Suprapubic skin (tissue), 4 donors: Measurements from ENCODE around the gene OR2AE1. TPM values are rescaled to one million over a fixed set of nuclear protein-coding genes. Genes with fewer than 3 reads are reported as not detected.

Source experiments
- DNase-seq, 2 donors: peaks; one replicate each; pipeline ENCODE4 v3.0.0-alpha.2; 2019; ENCODE audit warnings: low spot score in 2 of 2
- H3K27ac ChIP-seq: fragments of 200-600 bp; sonication (generic); one replicate; pipeline ENCODE4 v1.5.1; 2019
- H3K27me3 ChIP-seq: fragments of 200-600 bp; sonication (generic); one replicate; pipeline ENCODE4 v1.5.1; 2019
- H3K36me3 ChIP-seq: fragments of 200-600 bp; sonication (generic); one replicate; pipeline ENCODE4 v1.5.1; 2019
- H3K4me1 ChIP-seq: fragments of 200-600 bp; sonication (generic); one replicate; pipeline ENCODE4 v1.5.1; 2019
- H3K4me3 ChIP-seq: fragments of 200-600 bp; sonication (generic); one replicate; pipeline ENCODE4 v1.5.1; 2019; ENCODE audit warnings: mild to moderate bottlenecking
- H3K9me3 ChIP-seq: fragments of 200-600 bp; sonication (generic); one replicate; pipeline ENCODE4 v1.5.1; 2019
- EP300 ChIP-seq: sonication (generic); formaldehyde crosslinking; IDR thresholded peaks from one replicate; pipeline ENCODE4 v1.6.1; 2017; ENCODE audit warnings: antibody characterized with exemption
- POLR2A ChIP-seq, 2 donors: fragments of 450-650 bp; IDR thresholded peaks; one replicate each; pipeline ENCODE4 v1.6.1; 2017; ENCODE audit warnings: antibody characterized with exemption in 2 of 2, mild to moderate bottlenecking in 2 of 2, moderate library complexity in 2 of 2
- POLR2AphosphoS5 ChIP-seq, 3 donors: sonication (generic); formaldehyde crosslinking; IDR thresholded peaks; one replicate each; pipeline ENCODE4 v1.6.1; 2017; ENCODE audit warnings: antibody characterized with exemption in 3 of 3
- WGBS: methylation state at CpG from one replicate; pipeline ENCODE4 v1.1.5; 2018; 5-methylcytosine and 5-hydroxymethylcytosine counted together
- total RNA-seq, 4 donors: library from RNA; depleted of rRNA; stranded (reverse); fragments of >200 nt; gene quantifications; one replicate each; pipeline ENCODE4 v1.1.0, GENCODE V29; 2016
- TF ChIP-seq, protein P1 (sequence below), 2 donors: fragments of 200-600 bp in 1 of 2; fragments of 450-650 bp in 1 of 2; sonication (generic) in 1 of 2; IDR thresholded peaks; one replicate each; pipeline ENCODE4 v1.5.1; 2016 to 2019; ENCODE audit warnings: antibody characterized with exemption in 2 of 2, mild to moderate bottlenecking in 1 of 2, moderate library complexity in 1 of 2

OR2AE1 gene
- total RNA-seq, 4 donors from 2014 or later = 1.5 TPM; not detected in 3

DNA sequence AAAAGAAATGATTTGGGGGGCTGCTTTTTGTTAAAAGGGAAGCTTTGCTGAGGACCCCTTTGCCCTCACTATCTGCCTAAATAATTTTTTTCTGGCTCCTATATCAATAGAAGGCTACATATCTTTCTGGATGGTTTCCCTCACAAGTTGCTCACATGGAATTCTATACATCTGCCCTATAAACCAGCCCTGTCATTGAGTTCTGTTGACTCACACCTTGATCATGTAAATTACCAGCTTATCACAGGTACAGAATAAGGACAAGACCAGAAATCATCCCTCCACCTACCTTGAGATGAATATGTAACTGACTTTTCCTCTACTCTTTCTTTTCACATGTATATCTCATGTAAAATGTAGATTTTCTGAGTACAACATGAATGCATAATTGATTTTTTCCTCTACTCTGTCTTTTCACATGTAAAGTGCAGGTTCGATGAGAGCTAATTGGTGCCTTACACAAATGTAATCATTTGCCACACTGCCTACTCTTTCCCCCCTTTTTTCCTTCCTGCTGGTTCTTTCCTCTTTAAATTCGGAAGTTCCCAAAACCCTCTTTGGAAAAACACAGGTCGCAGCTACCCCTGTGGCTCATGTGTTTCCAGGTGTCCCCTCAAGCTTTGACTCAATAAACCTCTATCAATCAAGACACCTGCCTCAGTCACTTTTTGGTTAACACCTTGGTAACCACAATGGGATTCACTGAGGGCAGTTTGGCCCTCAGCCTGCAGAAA lies 36.5 kb downstream of the OR2AE1 start:
- no peak for DNase-seq
- Histone ChIP-seq H3K36me3 (no peaks in the 10 kb centered on the region), H3K4me1 (peaks cover 16% of the 10 kb centered on the region), H3K9me3 (no peaks in the 10 kb centered on the region), H3K4me3 (no peak overlapping the region), H3K27me3 (no peaks in the 10 kb centered on the region), H3K27ac (peak overlapping the region; percentile 42)
- TF ChIP-seq, protein P1, sequence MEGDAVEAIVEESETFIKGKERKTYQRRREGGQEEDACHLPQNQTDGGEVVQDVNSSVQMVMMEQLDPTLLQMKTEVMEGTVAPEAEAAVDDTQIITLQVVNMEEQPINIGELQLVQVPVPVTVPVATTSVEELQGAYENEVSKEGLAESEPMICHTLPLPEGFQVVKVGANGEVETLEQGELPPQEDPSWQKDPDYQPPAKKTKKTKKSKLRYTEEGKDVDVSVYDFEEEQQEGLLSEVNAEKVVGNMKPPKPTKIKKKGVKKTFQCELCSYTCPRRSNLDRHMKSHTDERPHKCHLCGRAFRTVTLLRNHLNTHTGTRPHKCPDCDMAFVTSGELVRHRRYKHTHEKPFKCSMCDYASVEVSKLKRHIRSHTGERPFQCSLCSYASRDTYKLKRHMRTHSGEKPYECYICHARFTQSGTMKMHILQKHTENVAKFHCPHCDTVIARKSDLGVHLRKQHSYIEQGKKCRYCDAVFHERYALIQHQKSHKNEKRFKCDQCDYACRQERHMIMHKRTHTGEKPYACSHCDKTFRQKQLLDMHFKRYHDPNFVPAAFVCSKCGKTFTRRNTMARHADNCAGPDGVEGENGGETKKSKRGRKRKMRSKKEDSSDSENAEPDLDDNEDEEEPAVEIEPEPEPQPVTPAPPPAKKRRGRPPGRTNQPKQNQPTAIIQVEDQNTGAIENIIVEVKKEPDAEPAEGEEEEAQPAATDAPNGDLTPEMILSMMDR (IDR thresholded peaks at IDR 0.05) = no peak
- no peak for TF ChIP-seq EP300
- no peak for TF ChIP-seq POLR2A (IDR thresholded peaks at IDR 0.05)
- no peak for TF ChIP-seq POLR2AphosphoS5 (IDR thresholded peaks at IDR 0.05)
- 67% methylated on average over 3 of the region's 3 CpGs for WGBS

DNA sequence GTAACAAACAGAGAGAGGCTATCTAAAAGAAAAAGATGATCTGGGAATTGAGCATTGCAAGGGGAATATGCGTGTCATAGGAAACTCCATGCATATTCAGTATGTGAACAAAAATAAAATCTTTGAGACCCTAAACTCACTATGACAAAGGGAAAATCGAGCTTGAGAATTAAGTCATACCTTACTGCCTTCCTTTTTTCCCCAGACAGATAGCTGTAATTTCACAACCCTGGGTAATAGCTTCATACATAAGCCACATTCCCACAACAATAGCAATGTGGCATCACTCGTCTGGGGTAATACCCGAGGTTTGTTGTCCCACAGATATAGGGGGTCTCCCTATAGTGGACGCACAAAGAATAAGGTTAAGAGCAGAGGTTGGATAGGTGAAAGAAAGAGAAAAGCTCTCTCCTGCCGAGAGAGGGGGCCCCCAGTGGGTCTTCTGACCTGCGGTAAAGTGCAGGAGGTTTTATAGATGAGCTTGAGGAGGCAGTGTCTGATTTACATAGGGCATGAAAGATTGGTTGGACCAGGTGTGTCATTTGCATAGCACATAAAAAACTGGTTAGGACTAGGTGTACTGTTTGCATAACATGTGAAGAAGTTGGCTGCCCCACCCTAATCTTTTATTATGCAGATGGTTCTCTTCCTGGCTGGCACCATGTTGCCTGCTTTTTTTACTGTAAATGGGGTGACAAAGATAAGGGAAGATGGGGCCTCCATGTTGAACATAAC lies 37.4 kb downstream of the OR2AE1 start:
- H3K4me3 ChIP-seq = no peak overlapping the region
- no peaks in the 10 kb centered on the region for H3K27me3 ChIP-seq
- TF ChIP-seq, protein P1 (IDR thresholded peaks at IDR 0.05) = no peak
- TF ChIP-seq POLR2AphosphoS5 (IDR thresholded peaks at IDR 0.05) (peak in 1 of 3 donors; percentile 34), EP300 (no peak), POLR2A (IDR thresholded peaks at IDR 0.05) (no peak)
- 22% methylated on average over 7 of the region's 7 CpGs for WGBS
- no peak for DNase-seq
- peaks cover 16% of the 10 kb centered on the region for H3K4me1 ChIP-seq
- peak overlapping the region; percentile 42 for H3K27ac ChIP-seq
- no peaks in the 10 kb centered on the region for H3K9me3 ChIP-seq
- H3K36me3 ChIP-seq = no peaks in the 10 kb centered on the region

DNA sequence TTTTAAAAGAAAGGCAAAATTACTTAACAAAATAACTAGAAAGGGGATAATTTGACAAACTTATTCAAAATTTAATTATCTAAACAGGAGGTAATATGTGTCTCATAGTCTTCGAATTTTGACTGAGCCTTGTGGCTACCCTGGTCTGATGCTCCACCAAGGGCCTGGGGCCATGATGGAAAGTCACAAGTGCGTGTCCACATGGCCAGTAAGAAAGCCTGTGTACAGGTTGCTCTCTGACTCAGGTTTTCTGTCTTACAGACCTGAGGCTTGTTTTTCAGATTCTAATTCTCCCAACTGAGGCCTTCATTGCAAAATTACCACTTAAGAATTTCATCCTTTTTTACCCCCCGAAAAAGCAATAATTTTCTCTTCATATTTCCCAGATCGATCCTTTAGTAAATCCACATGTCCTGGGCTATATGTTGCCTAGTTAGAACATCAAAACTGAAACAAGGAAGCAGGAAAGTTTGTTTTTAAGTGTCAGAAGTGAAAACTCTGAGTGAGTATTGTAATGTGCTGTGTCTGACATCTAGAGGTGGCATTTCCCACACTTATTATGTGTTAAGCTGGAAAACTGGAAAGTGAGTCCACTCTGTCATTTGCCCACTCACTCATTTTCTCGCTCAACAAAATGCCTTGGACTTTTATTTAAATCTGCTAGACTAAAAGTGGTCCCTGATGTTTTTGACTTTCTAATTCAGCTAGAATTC lies 39.0 kb downstream of the OR2AE1 start:
- no peak for DNase-seq
- 65% methylated on average over 5 of the region's 5 CpGs for WGBS
- Histone ChIP-seq H3K9me3 (no peaks in the 10 kb centered on the region), H3K4me3 (no peak overlapping the region), H3K36me3 (no peaks in the 10 kb centered on the region), H3K27me3 (no peaks in the 10 kb centered on the region), H3K27ac (no peak overlapping the region), H3K4me1 (peaks cover 16% of the 10 kb centered on the region)
- TF ChIP-seq EP300 (no peak), POLR2A (IDR thresholded peaks at IDR 0.05) (no peak), POLR2AphosphoS5 (IDR thresholded peaks at IDR 0.05) (no peak)
- TF ChIP-seq, protein P1 (IDR thresholded peaks at IDR 0.05) = no peak

DNA sequence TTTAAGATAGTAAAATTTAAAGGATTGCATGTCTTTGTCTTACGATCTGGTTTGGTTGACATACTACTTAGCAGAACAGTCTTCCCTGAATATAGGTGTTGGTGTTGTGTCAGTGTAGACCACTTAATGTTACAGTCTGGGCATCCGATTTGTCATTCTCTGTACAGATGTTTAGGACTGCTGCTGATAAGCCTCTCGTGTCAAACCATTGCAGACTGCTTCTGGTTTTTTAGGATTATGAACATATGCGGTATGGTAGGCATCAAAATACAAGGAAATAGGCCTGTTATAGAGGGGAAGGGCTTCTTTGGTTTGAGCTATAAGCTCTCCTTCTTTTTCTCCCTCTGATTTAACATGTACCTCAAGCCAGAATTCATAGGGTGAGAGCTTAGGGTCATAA lies 41.6 kb downstream of the OR2AE1 start:
- no peaks in the 10 kb centered on the region for H3K9me3 ChIP-seq
- H3K27ac ChIP-seq = no peak overlapping the region
- no peak for DNase-seq
- no peaks in the 10 kb centered on the region for H3K27me3 ChIP-seq
- no peak for TF ChIP-seq POLR2A (IDR thresholded peaks at IDR 0.05)
- TF ChIP-seq POLR2AphosphoS5 (IDR thresholded peaks at IDR 0.05) = no peak
- TF ChIP-seq EP300 = no peak
- TF ChIP-seq, protein P1 (IDR thresholded peaks at IDR 0.05) = no peak
- WGBS = 78% methylated on average over 4 of the region's 4 CpGs
- no peak overlapping the region for H3K4me3 ChIP-seq
- no peaks in the 10 kb centered on the region for H3K36me3 ChIP-seq
- peaks cover 12% of the 10 kb centered on the region for H3K4me1 ChIP-seq

DNA sequence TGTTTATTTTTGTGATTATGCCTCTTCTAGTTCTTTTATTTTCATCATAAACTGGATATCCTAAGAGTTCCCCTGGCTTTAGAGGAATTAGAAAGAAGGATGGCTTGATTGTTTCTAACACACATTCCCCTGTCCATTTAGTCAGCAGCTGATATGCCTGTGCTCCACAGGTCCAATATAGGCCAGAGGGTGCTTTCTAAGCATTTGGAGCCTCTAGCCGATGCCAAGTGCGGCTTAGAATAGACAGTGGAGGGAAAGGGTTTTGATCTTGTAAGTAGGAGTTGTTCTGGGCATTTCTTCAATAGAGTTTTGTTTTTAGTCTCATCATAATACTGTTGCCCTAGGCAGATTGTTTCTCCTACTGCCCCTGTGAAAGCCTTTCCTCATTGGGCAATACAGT lies 42.5 kb downstream of the OR2AE1 start:
- Histone ChIP-seq H3K36me3 (no peaks in the 10 kb centered on the region), H3K4me3 (no peak overlapping the region), H3K9me3 (no peaks in the 10 kb centered on the region), H3K27ac (no peak overlapping the region), H3K4me1 (peaks cover 10% of the 10 kb centered on the region), H3K27me3 (no peaks in the 10 kb centered on the region)
- 87% methylated on average over 2 of the region's 2 CpGs for WGBS
- DNase-seq = no peak
- TF ChIP-seq POLR2AphosphoS5 (IDR thresholded peaks at IDR 0.05) (no peak), POLR2A (IDR thresholded peaks at IDR 0.05) (no peak), EP300 (no peak)
- TF ChIP-seq, protein P1 (IDR thresholded peaks at IDR 0.05) = no peak
